Measurements from ENCODE around the gene OXA1L.
"Not testable (repeated sequence)": the region's sequence is repeated elsewhere in the genome, so short reads cannot be mapped to it uniquely, and the experiment has no call there.

OXA1L gene

GRCh38 chr14:22766457-22767322, at the start of gene OXA1L:
Gene OXA1L, plus strand, starts transcription at chr14:22766688. Its CDS starts 14 bp downstream, at chr14:22766702.
- peak; percentile 97 for DNase-seq

GRCh38 chr14:22718091-22718490, 48.4 kb upstream of the OXA1L start:
- no peak for DNase-seq

GRCh38 chr14:22721213-22721612, 45.3 kb upstream of the OXA1L start:
- no peak for DNase-seq

- DNase-seq = no peak
Observed at GRCh38 chr14:22723815-22724214, 42.7 kb upstream of the OXA1L start.

GRCh38 chr14:22724847-22725246, 41.6 kb upstream of the OXA1L start:
- DNase-seq = not testable (repeated sequence)

- DNase-seq = not testable (repeated sequence)
Observed at GRCh38 chr14:22725374-22725773, 41.1 kb upstream of the OXA1L start.

GRCh38 chr14:22726012-22726411, 40.5 kb upstream of the OXA1L start:
- no peak for DNase-seq

GRCh38 chr14:22732062-22732461, 34.4 kb upstream of the OXA1L start:
- DNase-seq = not testable (repeated sequence)

- DNase-seq = no peak
Observed at GRCh38 chr14:22733829-22734228, 32.7 kb upstream of the OXA1L start.

GRCh38 chr14:22735096-22735495, 31.4 kb upstream of the OXA1L start:
- no peak for DNase-seq

GRCh38 chr14:22736384-22736783, 30.1 kb upstream of the OXA1L start:
- DNase-seq = not testable (repeated sequence)

GRCh38 chr14:22737052-22737451, 29.4 kb upstream of the OXA1L start:
- DNase-seq = peak; percentile 31

- DNase-seq = no peak
Observed at GRCh38 chr14:22739423-22739822, 27.1 kb upstream of the OXA1L start.

- no peak for DNase-seq
Observed at GRCh38 chr14:22740020-22740419, 26.5 kb upstream of the OXA1L start.

- DNase-seq = no peak
Observed at GRCh38 chr14:22747769-22748168, 18.7 kb upstream of the OXA1L start.

GRCh38 chr14:22748206-22748605, 18.3 kb upstream of the OXA1L start:
- DNase-seq = no peak

- no peak for DNase-seq
Observed at GRCh38 chr14:22748631-22749068, 17.8 kb upstream of the OXA1L start.

- DNase-seq = no peak
Observed at GRCh38 chr14:22752422-22752821, 14.1 kb upstream of the OXA1L start.

- DNase-seq = no peak
Observed at GRCh38 chr14:22753586-22753985, 12.9 kb upstream of the OXA1L start.

- not testable (repeated sequence) for DNase-seq
Observed at GRCh38 chr14:22757972-22758650, 8.4 kb upstream of the OXA1L start.

GRCh38 chr14:22761734-22762133, 4.8 kb upstream of the OXA1L start:
- no peak for DNase-seq

- DNase-seq = no peak
Observed at GRCh38 chr14:22764382-22764781, 2.1 kb upstream of the OXA1L start.

GRCh38 chr14:22767323-22767589, 768 bp downstream of the OXA1L start:
- no peak for DNase-seq

- DNase-seq = no peak
Observed at GRCh38 chr14:22768947-22769346, 2.5 kb downstream of the OXA1L start.
